Suprapubic skin (tissue), 3 donors: Measurements from ENCODE around the gene ALAS1.

ENCODE experiments used
- CTCF ChIP-seq, 2 donors: fragments of 200-600 bp in 1 of 2; fragments of 450-650 bp in 1 of 2; sonication (generic) in 1 of 2; IDR thresholded peaks; one replicate each; pipeline ENCODE4 v1.5.1; 2016 to 2019; ENCODE audit warnings: antibody characterized with exemption in 2 of 2, mild to moderate bottlenecking in 1 of 2, moderate library complexity in 1 of 2
- POLR2A ChIP-seq, 2 donors: fragments of 450-650 bp; IDR thresholded peaks; one replicate each; pipeline ENCODE4 v1.6.1; 2017; ENCODE audit warnings: antibody characterized with exemption in 2 of 2, mild to moderate bottlenecking in 2 of 2, moderate library complexity in 2 of 2

- TF ChIP-seq CTCF (IDR thresholded peaks at IDR 0.05) = no peak
- TF ChIP-seq POLR2A (IDR thresholded peaks at IDR 0.05) = no peak
These were observed 61.1 kb downstream of the ALAS1 start for GRCh38 chr3:52259035-52259434.
